Activated CD8-positive, alpha-beta T cell treated with anti-CD3 and anti-CD28 coated beads for 36 hours (primary cell): ENCODE measurements around the gene P2RX2. TPM values are rescaled to one million over a fixed set of nuclear protein-coding genes. Genes with fewer than 3 reads are reported as not detected.

Experiments used
- ATAC-seq: fragments of 200-7000 bp; cut with Tn5 transposase; one replicate; pipeline ENCODE4 v1.10.0; 2021; ENCODE audit warnings: mild to moderate bottlenecking, moderate library complexity
- CTCF ChIA-PET: fragments of 350-600 bp; sonication (Branson Sonifier 250); formaldehyde crosslinking; loops from one replicate; lab custom pipeline; 2021; ENCODE audit warnings: antibody characterized with exemption; lab: Charles Lee
- POLR2A ChIA-PET: fragments of 350-600 bp; sonication (Branson Sonifier 250); formaldehyde crosslinking; loops from one replicate; lab custom pipeline; 2021; ENCODE audit warnings: antibody characterized with exemption; lab: Charles Lee
- DNase-seq: peaks from one replicate; pipeline ENCODE4 v3.0.0-alpha.2; 2020
- H3K27ac Mint-ChIP-seq: one replicate; pipeline ENCODE4 v1.8.0; 2021; ENCODE audit warnings: mild to moderate bottlenecking, mixed read lengths
- H3K27me3 Mint-ChIP-seq: one replicate; pipeline ENCODE4 v1.8.0; 2021; ENCODE audit warnings: mixed read lengths
- H3K36me3 Mint-ChIP-seq: one replicate; pipeline ENCODE4 v1.8.0; 2021; ENCODE audit warnings: low read depth, mixed read lengths
- H3K4me1 Mint-ChIP-seq: one replicate; pipeline ENCODE4 v1.8.0; 2021; ENCODE audit warnings: low read depth, mixed read lengths
- H3K4me3 Mint-ChIP-seq: one replicate; pipeline ENCODE4 v1.8.0; 2021; ENCODE audit warnings: mild to moderate bottlenecking, moderate library complexity, mixed read lengths
- H3K9me3 Mint-ChIP-seq: one replicate; pipeline ENCODE4 v1.8.0; 2021; ENCODE audit warnings: mixed read lengths
- intact Hi-C: fragments of 100-400 bp; cut with micrococcal nuclease; formaldehyde crosslinking; loops from one replicate; pipeline ENCODE4 v1.10.0; 2022
- total RNA-seq, 2 experiments: library from RNA; stranded (reverse); gene quantifications; one replicate each; pipeline ENCODE4 v1.2.3, GENCODE V29; 2021
- TF ChIP-seq, protein P1 (sequence below): fragments of 200-600 bp; IDR thresholded peaks from one replicate; pipeline ENCODE4 v1.8.0; 2022; ENCODE audit warnings: antibody characterized with exemption, mild to moderate bottlenecking

P2RX2 gene
- total RNA-seq, 2 experiments from 2014 or later: not detected

- ATAC-seq (no peak), DNase-seq (no peak)
- intact Hi-C loops: no loop called here
- no peaks in the 10 kb centered on the region for H3K9me3 Mint-ChIP-seq
- no peak overlapping the region for H3K27ac Mint-ChIP-seq
- CTCF ChIA-PET: no interaction called here
- H3K4me3 Mint-ChIP-seq: no peak overlapping the region
- POLR2A ChIA-PET: interaction anchor here (1.1 kb wide), 1 partner anchor 15 kb away, joined by 3 read pairs; no protein-coding TSS in a partner anchor
- TF ChIP-seq, protein P1, sequence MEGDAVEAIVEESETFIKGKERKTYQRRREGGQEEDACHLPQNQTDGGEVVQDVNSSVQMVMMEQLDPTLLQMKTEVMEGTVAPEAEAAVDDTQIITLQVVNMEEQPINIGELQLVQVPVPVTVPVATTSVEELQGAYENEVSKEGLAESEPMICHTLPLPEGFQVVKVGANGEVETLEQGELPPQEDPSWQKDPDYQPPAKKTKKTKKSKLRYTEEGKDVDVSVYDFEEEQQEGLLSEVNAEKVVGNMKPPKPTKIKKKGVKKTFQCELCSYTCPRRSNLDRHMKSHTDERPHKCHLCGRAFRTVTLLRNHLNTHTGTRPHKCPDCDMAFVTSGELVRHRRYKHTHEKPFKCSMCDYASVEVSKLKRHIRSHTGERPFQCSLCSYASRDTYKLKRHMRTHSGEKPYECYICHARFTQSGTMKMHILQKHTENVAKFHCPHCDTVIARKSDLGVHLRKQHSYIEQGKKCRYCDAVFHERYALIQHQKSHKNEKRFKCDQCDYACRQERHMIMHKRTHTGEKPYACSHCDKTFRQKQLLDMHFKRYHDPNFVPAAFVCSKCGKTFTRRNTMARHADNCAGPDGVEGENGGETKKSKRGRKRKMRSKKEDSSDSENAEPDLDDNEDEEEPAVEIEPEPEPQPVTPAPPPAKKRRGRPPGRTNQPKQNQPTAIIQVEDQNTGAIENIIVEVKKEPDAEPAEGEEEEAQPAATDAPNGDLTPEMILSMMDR: no peak
- H3K27me3 Mint-ChIP-seq: no peaks in the 10 kb centered on the region
- H3K4me1 Mint-ChIP-seq: peaks cover 4% of the 10 kb centered on the region
- H3K36me3 Mint-ChIP-seq: peaks cover 70% of the 10 kb centered on the region
These were observed 41.5 kb downstream of the P2RX2 start for GRCh38 chr12:132660052-132660451.

GRCh38 chr12:132660996-132661395 lies 42.4 kb downstream of the P2RX2 start:
- no peaks in the 10 kb centered on the region for H3K27me3 Mint-ChIP-seq
- peaks cover 79% of the 10 kb centered on the region for H3K36me3 Mint-ChIP-seq
- CTCF ChIA-PET: interaction anchor here (1.6 kb wide), 1 partner anchor 46 kb away, joined by 5 read pairs; no protein-coding TSS in a partner anchor
- H3K9me3 Mint-ChIP-seq: no peaks in the 10 kb centered on the region
- no peak overlapping the region for H3K4me3 Mint-ChIP-seq
- intact Hi-C loops: no loop called here
- DNase-seq (no peak), ATAC-seq (no peak)
- peaks cover 4% of the 10 kb centered on the region for H3K4me1 Mint-ChIP-seq
- TF ChIP-seq, protein P1: no peak
- POLR2A ChIA-PET: interaction anchor here (0.7 to 1.4 kb wide), 3 partner anchors 12 to 25 kb away, joined by 3 read pairs; no protein-coding TSS in a partner anchor
- no peak overlapping the region for H3K27ac Mint-ChIP-seq

- no peak for DNase-seq
- Mint-ChIP-seq H3K27ac (no peak overlapping the region), H3K27me3 (no peaks in the 10 kb centered on the region), H3K4me3 (no peak overlapping the region), H3K9me3 (no peaks in the 10 kb centered on the region), H3K36me3 (peaks cover 82% of the 10 kb centered on the region), H3K4me1 (peaks cover 4% of the 10 kb centered on the region)
- ChIA-PET CTCF (interaction anchor here (1.6 kb wide), 1 partner anchor 47 kb away, joined by 5 read pairs; no protein-coding TSS in a partner anchor), POLR2A (interaction anchor here (1.0 to 1.4 kb wide), 2 partner anchors 13 to 24 kb away, joined by 3 read pairs; no protein-coding TSS in a partner anchor)
- TF ChIP-seq, protein P1: no peak
- intact Hi-C loops: no loop called here
- ATAC-seq: no peak
These were observed 43.4 kb downstream of the P2RX2 start for GRCh38 chr12:132661972-132662371.

DNA sequence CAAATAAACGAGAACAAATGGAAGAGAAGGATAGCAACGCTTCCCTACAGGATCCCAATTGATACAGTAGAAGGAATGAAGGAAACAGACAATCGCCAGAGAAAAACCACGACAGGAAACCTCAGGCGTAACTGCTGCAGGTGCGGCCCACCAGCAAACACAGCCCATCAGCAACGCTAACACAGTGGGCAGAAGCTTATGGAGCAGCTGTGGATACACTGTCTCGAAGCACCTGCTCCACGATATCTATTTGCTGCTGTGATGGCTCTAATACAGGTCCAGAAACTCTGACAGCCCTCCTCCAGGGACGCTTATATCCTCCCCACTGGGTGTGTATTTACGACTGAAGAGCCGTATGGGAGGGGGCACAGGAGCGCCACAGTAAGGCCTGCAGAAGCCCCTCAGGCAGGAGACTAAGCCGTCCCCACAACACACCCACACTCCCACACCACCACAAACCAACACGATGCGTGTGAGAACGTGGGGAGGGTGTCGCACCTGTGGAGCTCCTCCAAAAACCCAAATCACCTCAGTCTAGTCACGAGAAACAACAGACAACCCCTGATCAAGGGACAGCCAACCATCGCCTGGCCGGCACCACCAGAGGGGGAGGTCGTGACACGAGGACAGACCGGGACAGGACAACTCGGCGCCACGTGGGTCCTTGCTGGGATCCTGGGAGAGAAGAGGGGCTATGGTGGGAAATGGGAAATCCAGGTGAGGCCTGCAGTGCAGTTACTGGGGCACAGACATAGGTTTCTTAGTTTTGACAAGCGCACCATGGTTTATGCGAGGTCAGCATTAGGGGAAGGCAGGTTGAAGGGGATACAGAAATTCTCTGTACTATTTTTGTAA lies 44.6 kb downstream of the P2RX2 start:
- DNase-seq (no peak), ATAC-seq (no peak)
- Mint-ChIP-seq H3K4me1 (peaks cover 4% of the 10 kb centered on the region), H3K27me3 (no peaks in the 10 kb centered on the region), H3K36me3 (peaks cover 81% of the 10 kb centered on the region), H3K9me3 (no peaks in the 10 kb centered on the region), H3K27ac (no peak overlapping the region), H3K4me3 (no peak overlapping the region)
- intact Hi-C loops: no loop called here
- TF ChIP-seq, protein P1: no peak
- CTCF ChIA-PET: no interaction called here
- POLR2A ChIA-PET: interaction anchor here (1.4 kb wide), 1 partner anchor 23 kb away, joined by 3 read pairs; no protein-coding TSS in a partner anchor
